SK-MEL-5 (cell line): Measurements from ENCODE around the gene ATP9B. TPM values are rescaled to one million over a fixed set of nuclear protein-coding genes. Genes with fewer than 3 reads are reported as not detected.
"Not testable (repeated sequence)": the region's sequence is repeated elsewhere in the genome, so short reads cannot be mapped to it uniquely, and the experiment has no call there.

Source experiments
- DNase-seq: peaks from one replicate; pipeline ENCODE4 v3.0.0-alpha.2; 2016; ENCODE audit warnings: low read depth, low spot score
- in situ Hi-C: cut with HindIII; loops from 2 replicates; pipeline ENCODE4 v1.10.0; 2016; ENCODE audit warnings: low sequenced_read_pairs, high pct_unique_total_duplicates, low pct_unique_long_range_greater_than_20kb
- total RNA-seq: library from RNA; depleted of rRNA; stranded (reverse); fragments of >200 nt; shearing (Covaris generic); gene quantifications from 2 replicates; pipeline ENCODE4 v1.2.3, GENCODE V29; 2014

The ATP9B gene
- total RNA-seq, 1 experiment from 2014 or later = 6.8 TPM

GRCh38 chr18:79248495-79249060 is 179.4 kb downstream of the ATP9B start:
- in situ Hi-C loops = no loop called here
- DNase-seq = no peak

- DNase-seq = no peak
- in situ Hi-C loops = no loop called here
Measured at GRCh38 chr18:79250301-79250981, 181.2 kb downstream of the ATP9B start.

- in situ Hi-C loops = no loop called here
- DNase-seq = no peak
Measured at GRCh38 chr18:79251021-79251420, 181.8 kb downstream of the ATP9B start.

GRCh38 chr18:79252904-79253633 is 183.9 kb downstream of the ATP9B start:
- no peak for DNase-seq
- in situ Hi-C loops = no loop called here

GRCh38 chr18:79257480-79257879 is 188.3 kb downstream of the ATP9B start:
- in situ Hi-C loops = no loop called here
- DNase-seq = no peak

GRCh38 chr18:79258447-79258846 is 189.3 kb downstream of the ATP9B start:
- DNase-seq = no peak

GRCh38 chr18:79259218-79259617 is 190.0 kb downstream of the ATP9B start:
- in situ Hi-C loops = no loop called here
- no peak for DNase-seq

More at GRCh38 chr18:79258447-79258846, 189.3 kb downstream of the ATP9B start:
- in situ Hi-C loops = no loop called here

GRCh38 chr18:79260023-79260422 is 190.8 kb downstream of the ATP9B start:
- no peak for DNase-seq
- in situ Hi-C loops = no loop called here

- DNase-seq = no peak
Measured at GRCh38 chr18:79260510-79260909, 191.3 kb downstream of the ATP9B start.

GRCh38 chr18:79265068-79265467 is 195.9 kb downstream of the ATP9B start:
- in situ Hi-C loops, DNase-seq: not testable (repeated sequence)

More at GRCh38 chr18:79260510-79260909, 191.3 kb downstream of the ATP9B start:
- in situ Hi-C loops = no loop called here

GRCh38 chr18:79271812-79272211 is 202.6 kb downstream of the ATP9B start:
- in situ Hi-C loops, DNase-seq: not testable (repeated sequence)

- in situ Hi-C loops = no loop called here
- DNase-seq = no peak
Measured at GRCh38 chr18:79272916-79273315, 203.7 kb downstream of the ATP9B start.

GRCh38 chr18:79274823-79275222 is 205.6 kb downstream of the ATP9B start:
- in situ Hi-C loops = no loop called here
- DNase-seq = no peak

- no peak for DNase-seq
- in situ Hi-C loops = no loop called here
Measured at GRCh38 chr18:79275461-79275860, 206.3 kb downstream of the ATP9B start.

GRCh38 chr18:79275992-79276391 is 206.8 kb downstream of the ATP9B start:
- in situ Hi-C loops = no loop called here
- no peak for DNase-seq

- DNase-seq = no peak
- in situ Hi-C loops = no loop called here
Measured at GRCh38 chr18:79278896-79279295, 209.7 kb downstream of the ATP9B start.

- no peak for DNase-seq
- in situ Hi-C loops = no loop called here
Measured at GRCh38 chr18:79283131-79283810, 214.1 kb downstream of the ATP9B start.

- in situ Hi-C loops = no loop called here
- DNase-seq = no peak
Measured at GRCh38 chr18:79283929-79284328, 214.7 kb downstream of the ATP9B start.
